ENCODE data around the gene PIGZ. TPM values are rescaled to one million over a fixed set of nuclear protein-coding genes. Genes with fewer than 3 reads are reported as not detected.
A peak's percentile ranks its signal among the peaks of the same experiment; 100 is the strongest.

Gene PIGZ
- total and polyA plus RNA-seq, 9 of the 15 experiments (the other 6 are each of a cell fraction or from before 2014, with no cell fraction given): 0.15 to 1.8 (median 0.76) TPM

DNA sequence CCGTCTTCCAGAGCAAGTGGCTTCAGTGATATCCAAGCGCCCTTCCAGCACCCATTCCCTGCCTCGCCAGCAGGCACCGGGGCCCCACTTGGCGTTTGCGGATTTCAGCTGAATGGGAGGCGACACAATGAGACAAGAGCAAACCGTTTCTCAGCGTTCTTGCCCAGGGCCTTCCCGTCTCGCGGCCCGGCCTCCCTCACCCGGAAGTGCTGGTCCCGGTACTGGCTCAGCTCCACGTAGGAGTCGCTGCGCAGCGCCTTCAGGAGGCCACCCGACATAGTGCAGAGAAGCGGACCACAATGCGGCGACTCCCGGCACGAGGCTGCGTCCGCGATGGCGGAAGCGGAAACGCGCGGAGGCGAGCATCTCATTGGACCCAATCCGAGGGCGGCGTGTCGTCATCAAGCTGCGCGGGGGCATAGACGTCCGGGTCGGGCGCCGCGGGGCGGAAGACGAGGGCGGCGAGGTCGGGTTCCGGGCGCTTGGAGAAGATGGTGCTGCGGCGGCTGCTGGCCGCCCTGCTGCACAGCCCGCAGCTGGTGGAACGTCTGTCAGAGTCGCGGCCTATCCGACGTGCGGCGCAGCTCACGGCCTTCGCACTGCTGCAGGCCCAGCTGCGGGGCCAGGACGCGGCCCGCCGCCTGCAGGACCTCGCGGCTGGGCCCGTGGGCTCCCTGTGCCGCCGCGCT, 26.3 kb downstream of the PIGZ start, which contains the start of gene NCBP2 (continued):
- TF ChIP-seq XRCC4 (IDR thresholded peaks at IDR 0.05; ENCODE audit: extremely low read depth, insufficient read depth, insufficient read length) (no peak), ZNF143 (CRISPR knock-in tag; IDR thresholded peaks at IDR 0.05) (no peak), NR1H2 (CRISPR knock-in tag; IDR thresholded peaks at IDR 0.05) (0 out of 2 replicates have a peak, but pooled peaks have one; percentile 44), RNF2 (IDR thresholded peaks at IDR 0.05) (peak; percentile 85), GATA2 (CRISPR knock-in tag; IDR thresholded peaks at IDR 0.05) (no peak), NONO (IDR thresholded peaks at IDR 0.05; ENCODE audit: low read depth in 2 of 2, low read length in 1 of 2) (peak in 1 of 2 experiments; percentile 72; a peak in 2 of 4 replicates), RBM15 (IDR thresholded peaks at IDR 0.05; ENCODE audit: insufficient read depth, low read length) (no peak), DACH1 (IDR thresholded peaks at IDR 0.05; ENCODE audit: partially characterized antibody) (peak; percentile 30), CHD2 (IDR thresholded peaks at IDR 0.05; ENCODE audit: low read depth, low read length) (0 out of 2 replicates have a peak, but pooled peaks have one; percentile 47), PCBP1 (IDR thresholded peaks at IDR 0.05; ENCODE audit: low read depth, low read length, poor library complexity, severe bottlenecking) (peak; percentile 92), POLR2A (conservative IDR thresholded peaks at IDR 0.05) (peak; percentile 94), HMGN3 (IDR thresholded peaks at IDR 0.05; ENCODE audit: borderline replicate concordance, extremely low read depth, insufficient read length, low read depth, low read length) (peak; percentile 94), CHD4 (IDR thresholded peaks at IDR 0.05; ENCODE audit: insufficient read depth, insufficient replicate concordance, low read depth, low read length, poor library complexity, severe bottlenecking) (no peak), ETV6 (IDR thresholded peaks at IDR 0.05; ENCODE audit: borderline replicate concordance in 1 of 2, low read depth in 2 of 2, low read length in 1 of 2) (peak; percentile 64 to 79; a peak in 3 of 4 replicates), ETV6 (CRISPR knock-in tag; IDR thresholded peaks at IDR 0.05; ENCODE audit: borderline replicate concordance) (peak; percentile 64; the same call in 1 of the 2 replicates)
- TF ChIP-seq, protein P1, sequence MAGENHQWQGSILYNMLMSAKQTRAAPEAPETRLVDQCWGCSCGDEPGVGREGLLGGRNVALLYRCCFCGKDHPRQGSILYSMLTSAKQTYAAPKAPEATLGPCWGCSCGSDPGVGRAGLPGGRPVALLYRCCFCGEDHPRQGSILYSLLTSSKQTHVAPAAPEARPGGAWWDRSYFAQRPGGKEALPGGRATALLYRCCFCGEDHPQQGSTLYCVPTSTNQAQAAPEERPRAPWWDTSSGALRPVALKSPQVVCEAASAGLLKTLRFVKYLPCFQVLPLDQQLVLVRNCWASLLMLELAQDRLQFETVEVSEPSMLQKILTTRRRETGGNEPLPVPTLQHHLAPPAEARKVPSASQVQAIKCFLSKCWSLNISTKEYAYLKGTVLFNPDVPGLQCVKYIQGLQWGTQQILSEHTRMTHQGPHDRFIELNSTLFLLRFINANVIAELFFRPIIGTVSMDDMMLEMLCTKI (IDR thresholded peaks at IDR 0.05; ENCODE audit: partially characterized antibody): no peak
- TF ChIP-seq, protein P2, sequence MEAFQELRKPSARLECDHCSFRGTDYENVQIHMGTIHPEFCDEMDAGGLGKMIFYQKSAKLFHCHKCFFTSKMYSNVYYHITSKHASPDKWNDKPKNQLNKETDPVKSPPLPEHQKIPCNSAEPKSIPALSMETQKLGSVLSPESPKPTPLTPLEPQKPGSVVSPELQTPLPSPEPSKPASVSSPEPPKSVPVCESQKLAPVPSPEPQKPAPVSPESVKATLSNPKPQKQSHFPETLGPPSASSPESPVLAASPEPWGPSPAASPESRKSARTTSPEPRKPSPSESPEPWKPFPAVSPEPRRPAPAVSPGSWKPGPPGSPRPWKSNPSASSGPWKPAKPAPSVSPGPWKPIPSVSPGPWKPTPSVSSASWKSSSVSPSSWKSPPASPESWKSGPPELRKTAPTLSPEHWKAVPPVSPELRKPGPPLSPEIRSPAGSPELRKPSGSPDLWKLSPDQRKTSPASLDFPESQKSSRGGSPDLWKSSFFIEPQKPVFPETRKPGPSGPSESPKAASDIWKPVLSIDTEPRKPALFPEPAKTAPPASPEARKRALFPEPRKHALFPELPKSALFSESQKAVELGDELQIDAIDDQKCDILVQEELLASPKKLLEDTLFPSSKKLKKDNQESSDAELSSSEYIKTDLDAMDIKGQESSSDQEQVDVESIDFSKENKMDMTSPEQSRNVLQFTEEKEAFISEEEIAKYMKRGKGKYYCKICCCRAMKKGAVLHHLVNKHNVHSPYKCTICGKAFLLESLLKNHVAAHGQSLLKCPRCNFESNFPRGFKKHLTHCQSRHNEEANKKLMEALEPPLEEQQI (IDR thresholded peaks at IDR 0.05): no peak
- TF ChIP-seq, protein P3, sequence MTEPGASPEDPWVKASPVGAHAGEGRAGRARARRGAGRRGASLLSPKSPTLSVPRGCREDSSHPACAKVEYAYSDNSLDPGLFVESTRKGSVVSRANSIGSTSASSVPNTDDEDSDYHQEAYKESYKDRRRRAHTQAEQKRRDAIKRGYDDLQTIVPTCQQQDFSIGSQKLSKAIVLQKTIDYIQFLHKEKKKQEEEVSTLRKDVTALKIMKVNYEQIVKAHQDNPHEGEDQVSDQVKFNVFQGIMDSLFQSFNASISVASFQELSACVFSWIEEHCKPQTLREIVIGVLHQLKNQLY (CRISPR knock-in tag; conservative IDR thresholded peaks at IDR 0.05): no peak
- TF ChIP-seq, protein P4, sequence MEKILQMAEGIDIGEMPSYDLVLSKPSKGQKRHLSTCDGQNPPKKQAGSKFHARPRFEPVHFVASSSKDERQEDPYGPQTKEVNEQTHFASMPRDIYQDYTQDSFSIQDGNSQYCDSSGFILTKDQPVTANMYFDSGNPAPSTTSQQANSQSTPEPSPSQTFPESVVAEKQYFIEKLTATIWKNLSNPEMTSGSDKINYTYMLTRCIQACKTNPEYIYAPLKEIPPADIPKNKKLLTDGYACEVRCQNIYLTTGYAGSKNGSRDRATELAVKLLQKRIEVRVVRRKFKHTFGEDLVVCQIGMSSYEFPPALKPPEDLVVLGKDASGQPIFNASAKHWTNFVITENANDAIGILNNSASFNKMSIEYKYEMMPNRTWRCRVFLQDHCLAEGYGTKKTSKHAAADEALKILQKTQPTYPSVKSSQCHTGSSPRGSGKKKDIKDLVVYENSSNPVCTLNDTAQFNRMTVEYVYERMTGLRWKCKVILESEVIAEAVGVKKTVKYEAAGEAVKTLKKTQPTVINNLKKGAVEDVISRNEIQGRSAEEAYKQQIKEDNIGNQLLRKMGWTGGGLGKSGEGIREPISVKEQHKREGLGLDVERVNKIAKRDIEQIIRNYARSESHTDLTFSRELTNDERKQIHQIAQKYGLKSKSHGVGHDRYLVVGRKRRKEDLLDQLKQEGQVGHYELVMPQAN (IDR thresholded peaks at IDR 0.05; ENCODE audit: borderline replicate concordance): peak; percentile 89
- TF ChIP-seq, protein P5, sequence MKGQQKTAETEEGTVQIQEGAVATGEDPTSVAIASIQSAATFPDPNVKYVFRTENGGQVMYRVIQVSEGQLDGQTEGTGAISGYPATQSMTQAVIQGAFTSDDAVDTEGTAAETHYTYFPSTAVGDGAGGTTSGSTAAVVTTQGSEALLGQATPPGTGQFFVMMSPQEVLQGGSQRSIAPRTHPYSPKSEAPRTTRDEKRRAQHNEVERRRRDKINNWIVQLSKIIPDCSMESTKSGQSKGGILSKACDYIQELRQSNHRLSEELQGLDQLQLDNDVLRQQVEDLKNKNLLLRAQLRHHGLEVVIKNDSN (CRISPR knock-in tag; IDR thresholded peaks at IDR 0.05): peak; percentile 78
